ENCODE measurements around the gene RGP1.

- TF ChIP-seq CTCF (conservative IDR thresholded peaks at IDR 0.05; ENCODE audit: low read depth, low read length) (peak; percentile 64), EZH2phosphoT487 (IDR thresholded peaks at IDR 0.05; ENCODE audit: borderline replicate concordance, low read length) (no peak), EZH2 (IDR thresholded peaks at IDR 0.05; ENCODE audit: low read length, unreplicated experiment) (no peak)
These were observed 19.2 kb upstream of the RGP1 start for GRCh38 chr9:35729700-35730485.

All from PC-3 (cell line).